ENCODE results near the gene EREG.
"Not testable (repeated sequence)": the region's sequence is repeated elsewhere in the genome, so short reads cannot be mapped to it uniquely, and the experiment has no call there.

The EREG gene

DNA sequence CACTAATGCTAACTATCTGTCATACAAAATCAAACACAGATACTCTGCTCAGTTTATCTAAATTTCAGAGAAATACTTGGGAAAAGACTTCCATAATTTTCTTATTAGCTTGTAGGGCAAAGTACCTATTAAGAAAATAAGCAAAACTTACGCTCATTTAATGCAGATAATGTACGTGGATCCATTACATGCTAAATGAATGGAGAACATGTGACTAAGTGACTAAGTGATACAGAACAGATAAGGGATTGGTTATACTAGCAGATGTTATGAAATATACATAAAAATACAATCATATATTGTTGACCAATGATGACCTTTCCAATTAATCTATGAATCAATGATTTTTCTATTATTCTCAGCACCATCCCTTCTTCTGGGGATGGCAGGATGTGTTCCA lies 25.7 kb downstream of the EREG start:
- DNase-seq (ENCODE audit: low read depth in 2 of 2) = no peak

- DNase-seq (ENCODE audit: low read depth in 2 of 2) = no peak
These were observed 26.4 kb downstream of the EREG start for GRCh38 chr4:74391346-74391745.

DNA sequence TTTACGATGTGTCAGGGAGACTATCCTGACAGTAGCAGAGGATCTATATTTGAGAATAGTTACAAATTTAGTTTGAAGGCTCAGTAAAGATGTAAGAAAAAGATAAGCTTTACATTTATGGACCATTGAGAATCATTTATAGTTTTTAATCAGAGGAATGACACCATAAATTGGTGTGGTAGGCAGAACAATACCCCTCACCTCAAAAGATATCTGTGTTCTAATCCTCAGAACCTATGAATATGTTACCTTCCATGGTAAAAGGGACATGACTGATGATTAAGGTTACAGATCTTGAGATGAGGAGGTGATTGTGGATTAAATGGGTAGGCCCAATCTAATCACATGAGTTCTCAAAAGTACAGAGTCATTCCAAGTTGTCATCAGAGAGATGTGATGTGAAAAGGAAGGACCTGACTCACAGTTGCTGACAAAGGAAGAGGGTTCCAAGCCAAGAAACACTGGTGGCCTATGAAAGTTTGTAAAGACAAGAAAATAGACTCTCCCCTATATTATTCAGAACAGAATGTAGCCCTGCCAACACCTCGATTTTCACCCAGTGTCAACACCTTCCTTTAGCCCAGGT lies 27.0 kb downstream of the EREG start:
- no peak for DNase-seq (ENCODE audit: low read depth in 2 of 2)

DNA sequence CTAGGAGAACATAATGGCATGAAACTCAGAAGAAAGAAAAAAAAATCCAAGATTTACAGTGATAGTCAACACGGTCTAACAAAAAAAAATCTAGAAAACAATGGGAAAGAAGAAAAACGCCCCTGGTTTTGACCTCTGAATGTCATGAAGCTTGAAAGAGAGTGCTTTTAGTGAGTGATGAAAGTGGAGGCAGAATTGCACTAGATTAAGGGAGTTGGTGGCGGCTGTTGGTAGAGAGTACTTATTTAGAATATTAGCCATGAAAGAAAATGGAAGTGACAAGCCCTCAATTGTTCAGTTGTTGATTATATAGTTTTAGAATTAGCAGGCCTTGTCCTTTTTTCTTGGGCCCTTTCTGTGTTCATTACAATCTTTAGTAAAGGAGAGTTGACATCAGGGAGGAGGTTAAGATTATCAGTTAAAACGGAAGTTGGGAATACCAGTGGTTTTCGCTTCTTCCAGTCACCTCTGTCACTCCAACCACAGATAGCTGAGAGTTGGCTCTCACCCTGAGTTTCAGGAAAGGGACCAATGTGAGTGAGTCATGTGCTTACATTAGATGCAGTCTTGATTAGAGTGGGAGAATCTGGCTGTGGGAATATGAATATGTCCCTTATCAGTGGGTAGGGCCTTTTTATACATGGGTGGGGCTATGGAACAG lies 29.7 kb downstream of the EREG start:
- no peak for DNase-seq (ENCODE audit: low read depth in 2 of 2)

DNA sequence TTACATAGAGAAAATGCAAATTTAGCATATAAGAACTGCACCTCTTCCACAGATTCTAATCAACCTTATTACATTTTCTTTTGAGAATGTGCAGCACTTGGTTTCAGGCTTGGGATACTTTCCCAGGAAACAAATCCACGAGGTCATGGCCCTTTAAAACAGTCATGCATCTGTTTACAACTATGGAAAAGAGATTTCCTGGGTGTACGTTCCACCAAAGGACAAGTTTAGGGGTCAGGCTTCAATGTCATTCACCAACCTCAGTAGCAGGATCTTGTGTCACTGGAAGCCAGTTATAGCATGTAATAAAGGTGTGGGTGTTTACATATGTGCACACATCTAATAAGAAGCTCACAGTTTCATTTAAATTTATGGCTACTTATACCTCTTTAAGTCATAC lies 30.7 kb downstream of the EREG start:
- DNase-seq (ENCODE audit: low read depth in 2 of 2) = no peak

GRCh38 chr4:74397748-74398426 lies 32.9 kb downstream of the EREG start:
- DNase-seq (ENCODE audit: low read depth in 2 of 2) = no peak

- DNase-seq (ENCODE audit: low read depth in 2 of 2) = not testable (repeated sequence)
These were observed 34.1 kb downstream of the EREG start for GRCh38 chr4:74398894-74399589.

GRCh38 chr4:74400395-74400794 lies 35.5 kb downstream of the EREG start:
- DNase-seq (ENCODE audit: low read depth in 2 of 2) = no peak

DNA sequence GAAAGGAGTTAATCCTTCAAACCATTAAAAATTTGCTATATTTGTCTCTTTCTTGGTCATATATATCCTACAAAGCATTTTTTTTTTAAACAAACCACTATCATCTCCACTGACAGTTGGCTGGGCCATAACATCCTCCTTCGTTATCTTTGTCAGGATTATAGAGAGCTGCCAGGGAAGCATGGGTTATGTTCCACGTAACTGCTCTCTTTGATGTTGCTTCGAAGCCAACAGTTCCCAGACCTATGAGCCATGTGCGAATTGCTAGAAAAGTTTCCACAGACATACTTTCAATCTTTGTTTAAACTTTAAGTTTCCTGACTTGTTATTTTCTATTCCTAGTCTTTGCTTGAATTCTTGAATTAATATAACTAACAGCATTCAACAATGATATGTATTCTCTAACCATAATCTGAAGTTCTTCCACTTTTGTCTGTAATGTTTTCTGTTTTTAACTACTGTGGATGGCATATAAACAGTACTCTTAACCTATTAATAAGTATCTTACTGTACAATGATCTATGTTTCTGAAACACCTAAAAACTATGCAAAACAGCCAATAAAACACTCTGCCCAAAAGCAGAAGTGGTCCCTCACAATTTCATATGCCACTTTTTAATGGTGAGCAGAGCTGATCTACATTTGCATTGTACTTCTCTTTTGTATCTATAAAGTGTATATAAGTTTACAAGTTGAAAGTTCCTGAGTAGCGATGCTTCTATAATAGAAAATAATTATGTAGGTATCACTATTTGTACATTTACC lies 37.9 kb downstream of the EREG start:
- no peak for DNase-seq (ENCODE audit: low read depth in 2 of 2)

- DNase-seq (ENCODE audit: low read depth in 2 of 2) = no peak
These were observed 42.9 kb downstream of the EREG start for GRCh38 chr4:74407891-74408290.

DNA sequence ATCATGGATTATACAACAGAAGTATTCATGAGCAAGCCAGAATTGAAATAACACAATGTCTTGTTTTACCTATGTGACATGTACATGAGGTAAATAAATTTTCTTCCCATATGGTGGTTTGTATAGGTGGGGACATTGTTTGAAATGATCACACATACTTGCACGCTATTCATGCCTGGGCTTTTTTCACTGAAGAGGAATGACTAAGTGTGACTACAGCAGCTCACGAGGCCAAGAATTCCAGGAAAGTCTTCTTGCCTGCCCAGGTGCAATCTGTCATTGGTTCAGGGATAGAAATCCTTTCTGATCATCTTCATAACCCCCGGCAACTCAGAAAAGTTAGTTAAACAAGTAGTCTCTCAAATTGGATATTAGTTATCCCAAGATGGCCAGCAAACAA lies 43.7 kb downstream of the EREG start:
- no peak for DNase-seq (ENCODE audit: low read depth in 2 of 2)

DNA sequence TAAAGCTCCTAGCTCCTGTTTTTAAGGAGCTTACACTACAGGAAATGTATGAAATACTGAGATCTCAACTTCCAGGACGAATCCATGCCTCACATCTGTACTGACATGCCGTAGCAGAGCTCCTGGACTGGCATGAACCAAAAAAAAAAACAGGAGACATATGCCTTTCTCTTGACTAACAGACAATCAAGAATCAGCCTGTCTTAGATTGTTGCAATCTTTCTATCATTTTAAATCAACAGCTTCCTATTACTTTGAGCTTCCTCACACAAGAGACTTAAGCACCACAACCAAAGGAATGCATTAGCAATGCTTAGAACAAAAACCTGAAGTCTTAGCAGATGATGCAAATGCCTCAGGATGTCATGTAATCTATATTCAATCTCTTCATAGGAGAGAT lies 45.3 kb downstream of the EREG start:
- no peak for DNase-seq (ENCODE audit: low read depth in 2 of 2)

- DNase-seq (ENCODE audit: low read depth in 2 of 2) = no peak
These were observed 47.3 kb downstream of the EREG start for GRCh38 chr4:74412225-74412624.

DNA sequence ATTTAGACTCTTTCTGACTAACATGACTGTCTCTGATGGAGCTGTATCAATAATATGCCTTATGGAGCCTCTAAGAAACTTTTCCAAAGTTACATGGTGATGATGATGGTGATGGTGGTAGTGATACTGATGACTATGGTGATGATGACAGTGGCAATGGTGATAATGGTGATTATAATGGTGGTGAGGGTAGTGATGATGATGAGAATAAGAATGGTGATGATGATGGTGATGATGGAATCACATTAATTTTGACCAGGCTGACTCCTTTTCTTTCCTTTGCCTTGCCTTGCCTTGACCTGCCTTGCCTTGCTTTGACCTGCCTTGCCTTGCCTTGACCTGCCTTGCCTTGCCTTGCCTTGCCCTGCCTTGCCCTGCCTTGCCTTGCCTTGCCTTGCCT lies 48.3 kb downstream of the EREG start:
- DNase-seq (ENCODE audit: low read depth in 2 of 2) = no peak

GRCh38 chr4:74414149-74414809 lies 49.3 kb downstream of the EREG start:
- no peak for DNase-seq (ENCODE audit: low read depth in 2 of 2)

- DNase-seq (ENCODE audit: low read depth in 2 of 2) = no peak
These were observed 50.8 kb downstream of the EREG start for GRCh38 chr4:74415602-74416300.

DNA sequence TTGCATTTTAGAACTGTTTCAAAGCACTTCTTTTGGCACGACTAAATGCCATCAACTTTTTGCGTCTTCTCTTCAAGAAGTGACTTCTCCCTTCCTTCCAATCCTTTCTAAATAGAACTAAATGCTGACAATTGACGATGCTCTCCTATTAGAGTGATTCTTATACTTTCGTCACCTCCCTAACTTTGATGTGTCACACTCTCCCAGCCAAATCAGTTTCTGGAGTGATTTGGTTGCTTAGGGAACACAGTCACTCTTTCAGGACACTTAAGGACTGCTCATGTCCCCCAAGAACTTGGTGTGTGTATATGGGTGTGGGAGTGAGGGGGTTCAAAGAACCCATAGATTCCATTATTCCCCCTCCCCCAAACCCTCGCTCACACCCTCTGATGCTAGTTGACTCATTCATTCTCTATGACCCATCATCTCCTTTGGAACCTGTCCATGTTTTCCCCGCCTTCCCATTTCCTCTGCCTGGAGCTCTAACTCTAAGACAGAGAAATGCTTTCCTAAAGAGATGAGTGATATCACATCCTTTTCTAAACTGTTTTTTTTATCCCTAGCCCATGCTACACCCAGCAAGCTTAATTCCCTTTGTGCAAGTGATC lies 53.2 kb downstream of the EREG start:
- DNase-seq (ENCODE audit: low read depth in 2 of 2) = no peak

- DNase-seq (ENCODE audit: low read depth in 2 of 2) = no peak
These were observed 55.9 kb downstream of the EREG start for GRCh38 chr4:74420863-74421262.

DNA sequence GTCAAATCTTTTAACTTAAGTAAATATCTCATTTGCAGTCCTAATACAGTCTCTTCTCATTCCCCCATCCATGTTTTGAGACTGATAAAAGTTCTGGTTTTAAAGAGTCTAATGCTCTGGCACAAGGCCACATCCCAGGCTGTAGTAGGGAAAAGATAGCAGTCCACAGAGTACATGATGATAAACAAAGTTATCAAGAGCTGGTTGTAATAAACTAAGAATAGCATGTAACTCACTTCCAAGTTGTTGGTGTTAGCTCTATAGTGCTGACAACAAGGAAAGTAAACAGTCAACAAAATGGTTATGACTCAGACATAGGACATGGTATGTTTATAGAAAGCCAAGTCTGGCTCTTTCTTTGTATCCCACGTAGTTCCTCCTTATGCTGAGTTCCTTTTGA lies 58.2 kb downstream of the EREG start:
- no peak for DNase-seq (ENCODE audit: low read depth in 2 of 2)

DNA sequence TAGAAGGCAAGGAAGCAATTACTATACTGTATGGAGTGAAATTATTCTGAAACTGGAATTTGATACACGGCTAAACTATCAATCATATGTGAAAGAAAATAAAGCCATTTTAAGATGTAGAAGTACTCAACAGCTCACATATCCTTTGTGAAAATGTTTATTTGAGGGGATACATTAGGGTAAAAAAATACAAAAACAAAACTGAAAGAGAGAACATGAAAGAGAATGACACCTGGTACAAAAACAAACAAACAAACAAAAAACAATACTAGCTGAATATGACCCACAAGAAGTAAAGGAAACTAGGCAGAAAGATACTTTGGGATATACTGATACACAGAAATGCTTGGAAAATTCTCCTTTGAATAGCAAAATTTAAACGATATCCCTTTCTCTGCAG lies 59.2 kb downstream of the EREG start:
- no peak for DNase-seq (ENCODE audit: low read depth in 2 of 2)

All from stimulated activated CD8-positive, alpha-beta memory T cell treated with anti-CD3 and anti-CD28 coated beads, Interleukin-2, amount 100 ng/mL, for 48 hours (primary cell).